Measurements from ENCODE around the gene GATC.

DNA sequence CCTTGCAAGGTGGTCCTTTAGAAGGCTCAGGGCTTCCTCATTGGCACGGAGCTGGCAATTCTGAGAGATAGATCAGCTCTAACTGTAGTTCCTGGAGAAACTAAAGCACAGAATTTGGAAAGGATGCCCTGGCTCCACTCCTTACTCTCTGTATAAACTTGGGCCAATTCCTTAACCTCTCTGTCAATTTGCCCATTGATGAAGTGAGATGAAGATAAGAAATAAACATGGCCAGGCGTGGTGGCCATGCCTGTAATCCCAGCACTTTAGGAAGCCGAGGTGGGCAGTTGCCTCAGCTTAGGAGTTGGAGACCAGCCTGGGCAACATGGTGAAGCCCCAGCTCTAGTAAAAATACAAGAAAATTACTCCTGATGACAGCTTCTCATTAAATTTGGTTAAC, 42.4 kb upstream of the GATC start:
- TF ChIP-seq, protein P1, sequence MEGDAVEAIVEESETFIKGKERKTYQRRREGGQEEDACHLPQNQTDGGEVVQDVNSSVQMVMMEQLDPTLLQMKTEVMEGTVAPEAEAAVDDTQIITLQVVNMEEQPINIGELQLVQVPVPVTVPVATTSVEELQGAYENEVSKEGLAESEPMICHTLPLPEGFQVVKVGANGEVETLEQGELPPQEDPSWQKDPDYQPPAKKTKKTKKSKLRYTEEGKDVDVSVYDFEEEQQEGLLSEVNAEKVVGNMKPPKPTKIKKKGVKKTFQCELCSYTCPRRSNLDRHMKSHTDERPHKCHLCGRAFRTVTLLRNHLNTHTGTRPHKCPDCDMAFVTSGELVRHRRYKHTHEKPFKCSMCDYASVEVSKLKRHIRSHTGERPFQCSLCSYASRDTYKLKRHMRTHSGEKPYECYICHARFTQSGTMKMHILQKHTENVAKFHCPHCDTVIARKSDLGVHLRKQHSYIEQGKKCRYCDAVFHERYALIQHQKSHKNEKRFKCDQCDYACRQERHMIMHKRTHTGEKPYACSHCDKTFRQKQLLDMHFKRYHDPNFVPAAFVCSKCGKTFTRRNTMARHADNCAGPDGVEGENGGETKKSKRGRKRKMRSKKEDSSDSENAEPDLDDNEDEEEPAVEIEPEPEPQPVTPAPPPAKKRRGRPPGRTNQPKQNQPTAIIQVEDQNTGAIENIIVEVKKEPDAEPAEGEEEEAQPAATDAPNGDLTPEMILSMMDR (IDR thresholded peaks at IDR 0.05): no peak
- TF ChIP-seq POLR2AphosphoS5 (IDR thresholded peaks at IDR 0.05) (no peak), EP300 (IDR thresholded peaks at IDR 0.05) (no peak), POLR2A (IDR thresholded peaks at IDR 0.05) (no peak)
